Ovary (tissue), 3 donors: Measurements from ENCODE around the gene MAPK1.

ENCODE experiments used
- CTCF ChIP-seq, 3 donors: fragments of 450-650 bp in 2 of 3; fragments of 200-600 bp in 1 of 3; IDR thresholded peaks; one replicate each; pipeline versions ENCODE4 v1.5.1 to v1.8.0; 2016 to 2022; ENCODE audit warnings: antibody characterized with exemption in 3 of 3, mild to moderate bottlenecking in 1 of 3
- POLR2A ChIP-seq: fragments of 450-650 bp; IDR thresholded peaks from one replicate; pipeline ENCODE4 v1.6.1; 2017; ENCODE audit warnings: antibody characterized with exemption, mild to moderate bottlenecking, moderate library complexity
- donor health status: DM: no; HTN: no; CAD: no.

DNA sequence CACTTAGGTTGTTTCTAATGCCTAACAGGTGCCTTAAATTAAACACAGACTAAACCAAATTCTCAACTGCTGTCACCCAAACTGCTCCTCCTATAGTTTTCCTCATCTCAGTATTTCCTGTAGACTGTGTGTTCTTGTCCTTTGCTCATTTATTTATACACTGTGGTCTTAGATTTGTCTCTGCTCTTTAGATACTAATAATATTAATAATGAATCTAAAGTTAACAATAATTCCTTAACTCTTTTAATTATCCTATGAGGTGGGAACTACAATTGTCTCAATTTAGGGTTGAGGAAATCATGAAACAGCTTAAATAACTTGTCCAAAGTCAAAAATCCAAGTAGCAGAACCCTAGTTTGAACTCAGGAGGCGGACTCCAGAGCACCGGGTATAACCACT is 88.0 kb downstream of the MAPK1 start:
- TF ChIP-seq CTCF (IDR thresholded peaks at IDR 0.05) (no peak), POLR2A (no peak)
